CD4-positive, alpha-beta T cell (primary cell): ENCODE results near the gene SRSF2. TPM values are rescaled to one million over a fixed set of nuclear protein-coding genes. Genes with fewer than 3 reads are reported as not detected.

Experiments used
- ATAC-seq: fragments of 200-7000 bp; cut with Tn5 transposase; one replicate; pipeline ENCODE4 v1.10.0; 2022; ENCODE audit warnings: mild to moderate bottlenecking; ENCODE audit not compliant: poor library complexity
- CTCF ChIA-PET: fragments of 350-600 bp; sonication (Branson Sonifier 250); formaldehyde crosslinking; loops from one replicate; lab custom pipeline; 2021; ENCODE audit warnings: antibody characterized with exemption, inconsistent platforms; lab: Charles Lee
- POLR2A ChIA-PET: fragments of 350-600 bp; sonication (Branson Sonifier 250); formaldehyde crosslinking; loops from one replicate; lab custom pipeline; 2021; ENCODE audit warnings: antibody characterized with exemption, inconsistent platforms; lab: Charles Lee
- DNase-seq, 14 experiments: peaks; one replicate each; pipeline ENCODE4 v3.0.0-alpha.2; 2013 to 2020; ENCODE audit warnings: mixed read lengths in 2 of 14
- H3K27ac ChIP-seq, 2 donors: one replicate each; pipeline versions ENCODE4 v1.5.1 to v1.7.0; 2013; ENCODE audit warnings: low read length in 2 of 2, low read depth in 1 of 2, mild to moderate bottlenecking in 1 of 2
- H3K27me3 ChIP-seq, 2 experiments: 1 replicate in 1 of 2; 2 replicates in 1 of 2; pipeline versions ENCODE4 v1.6.1 to v1.7.0; 2013; ENCODE audit warnings: low read length in 2 of 2, control low read depth in 1 of 2, mild to moderate bottlenecking in 1 of 2, moderate library complexity in 1 of 2; ENCODE audit not compliant: insufficient read depth in 2 of 2, control insufficient read depth in 1 of 2
- H3K36me3 ChIP-seq: one replicate; pipeline ENCODE4 v1.6.1; 2013; ENCODE audit warnings: low read length, control low read depth; ENCODE audit not compliant: insufficient read depth
- H3K4me1 ChIP-seq: one replicate; pipeline ENCODE4 v1.6.1; 2013; ENCODE audit warnings: low read length, control low read depth; ENCODE audit not compliant: insufficient read depth
- H3K4me3 ChIP-seq: one replicate; pipeline ENCODE4 v1.5.1; 2013; ENCODE audit warnings: mild to moderate bottlenecking, low read length, moderate library complexity
- H3K9me3 ChIP-seq, 2 experiments: 1 replicate in 1 of 2; 2 replicates in 1 of 2; pipeline versions ENCODE4 v1.6.1 to v1.7.0; 2013; ENCODE audit warnings: low read length in 2 of 2, mild to moderate bottlenecking in 2 of 2, control low read depth in 1 of 2, moderate library complexity in 1 of 2; ENCODE audit not compliant: control insufficient read depth in 1 of 2, insufficient read depth in 1 of 2
- H3K27ac Mint-ChIP-seq: one replicate; pipeline ENCODE4 v1.8.0; 2020; ENCODE audit warnings: mixed read lengths
- H3K27me3 Mint-ChIP-seq: one replicate; pipeline ENCODE4 v1.8.0; 2021; ENCODE audit warnings: mixed read lengths
- H3K36me3 Mint-ChIP-seq: one replicate; pipeline ENCODE4 v1.8.0; 2021; ENCODE audit warnings: low read depth, mixed read lengths
- H3K4me1 Mint-ChIP-seq: one replicate; pipeline ENCODE4 v1.8.0; 2021; ENCODE audit warnings: low read depth, mixed read lengths
- H3K4me3 Mint-ChIP-seq: one replicate; pipeline ENCODE4 v1.8.0; 2020; ENCODE audit warnings: mild to moderate bottlenecking, mixed read lengths
- H3K9me3 Mint-ChIP-seq: one replicate; pipeline ENCODE4 v1.8.0; 2020; ENCODE audit warnings: mixed read lengths
- CTCF ChIP-seq: fragments of 200-600 bp; IDR thresholded peaks from one replicate; pipeline ENCODE4 v1.8.0; 2022; ENCODE audit warnings: antibody characterized with exemption, mild to moderate bottlenecking
- intact Hi-C, 2 experiments: fragments of 100-400 bp; cut with DNase I in 1 of 2; cut with micrococcal nuclease in 1 of 2; formaldehyde crosslinking; loops; one replicate each; pipeline versions ENCODE4 v1.15.1 to v1.9.0; 2023 to 2025; cut with DNase I, micrococcal nuclease
- total RNA-seq, 174 experiments: library from RNA in 2 of 174; stranded (reverse) in 2 of 174; gene quantifications; one replicate each; pipeline ENCODE4 v1.2.3 and lab custom pipeline; 2021 to 2026

Gene SRSF2
- total RNA-seq, 2 experiments from 2014 or later, result 448 to 460 TPM

DNA sequence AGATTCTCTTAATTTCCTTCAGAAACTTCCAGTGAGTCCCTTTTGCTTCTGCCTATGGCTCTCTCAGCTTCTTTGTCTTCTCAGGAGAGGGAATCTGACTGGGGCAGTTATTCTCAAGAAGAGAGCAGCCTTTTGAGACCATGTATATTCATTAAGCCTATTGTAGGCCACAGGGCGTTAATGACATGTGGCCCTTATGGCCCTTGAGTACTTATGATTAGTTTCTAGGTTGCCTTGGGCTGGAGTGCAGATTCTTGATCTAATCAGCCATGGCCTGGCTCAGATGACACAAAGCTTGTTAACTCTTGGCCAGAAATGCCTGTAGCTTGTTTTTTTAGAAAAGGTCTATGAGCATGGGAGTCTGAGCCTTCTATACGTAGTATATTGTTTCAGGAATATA, 18.2 kb upstream of the SRSF2 start:
- POLR2A ChIA-PET, result interaction anchor here (1.1 to 1.8 kb wide), 2 partner anchors 18 to 28 kb away, joined by 5 to 10 read pairs; partner anchors contain the start of genes METTL23, MFSD11 and SRSF2
- Histone ChIP-seq H3K27ac (no peak overlapping the region), H3K4me3 (no peak overlapping the region), H3K4me1 (peaks cover 34% of the 10 kb centered on the region), H3K9me3 (no peaks in the 10 kb centered on the region), H3K27me3 (no peaks in the 10 kb centered on the region), H3K36me3 (peaks cover 6% of the 10 kb centered on the region)
- no peak for ATAC-seq
- intact Hi-C loops, result no loop called here
- Mint-ChIP-seq H3K27me3 (no peaks in the 10 kb centered on the region), H3K27ac (peak overlapping the region; percentile 64), H3K4me1 (peaks cover 24% of the 10 kb centered on the region), H3K4me3 (peak overlapping the region; percentile 56), H3K9me3 (no peaks in the 10 kb centered on the region), H3K36me3 (peaks cover 26% of the 10 kb centered on the region)
- DNase-seq, result no peak
- CTCF ChIA-PET, result no interaction called here
- no peak for TF ChIP-seq CTCF

DNA sequence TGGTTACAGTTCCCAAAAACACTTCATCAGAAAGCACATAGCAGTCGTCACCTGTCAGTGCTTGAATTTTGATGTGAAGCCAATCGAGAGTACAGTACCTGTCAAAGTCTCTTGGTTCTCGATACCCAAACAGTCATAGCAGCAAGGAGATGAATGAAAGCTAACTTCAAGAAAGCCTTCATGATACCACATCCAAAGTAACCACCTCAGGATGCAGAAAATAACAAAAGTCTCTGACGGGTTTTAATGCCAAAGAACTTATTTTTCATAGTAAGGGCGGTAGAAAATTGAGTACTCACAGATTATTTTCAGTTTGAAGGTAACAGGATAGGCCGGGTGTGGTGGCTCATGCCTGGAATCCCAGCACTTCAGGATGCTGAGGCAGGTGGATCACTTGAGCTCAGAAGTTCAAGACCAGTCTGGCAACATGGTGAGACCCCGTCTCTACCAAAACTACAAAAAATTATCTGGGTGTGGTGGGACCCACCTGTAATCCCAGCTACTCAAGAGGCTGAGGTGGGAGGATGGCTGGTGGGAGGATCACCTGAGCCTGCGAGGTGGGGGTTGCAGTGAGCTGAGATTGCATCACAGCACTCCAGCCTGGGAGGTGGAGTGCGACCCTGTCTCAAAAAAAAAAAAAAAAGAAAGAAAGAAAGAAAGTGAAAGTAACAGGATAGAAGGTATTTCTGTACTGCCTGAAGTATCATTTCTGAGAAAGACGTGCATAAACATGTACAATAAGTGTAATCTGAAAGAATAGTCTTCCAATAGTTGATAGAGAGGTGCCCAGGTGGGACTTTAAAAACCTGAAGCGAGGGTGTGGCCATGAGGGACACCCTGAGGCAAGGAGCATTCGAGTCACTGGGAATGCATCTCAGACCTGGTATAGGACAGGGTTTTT, 16.2 kb upstream of the SRSF2 start:
- ChIA-PET POLR2A (interaction anchor here (0.8 to 2.9 kb wide), 8 partner anchors 15 to 1205 kb away, joined by 3 to 76 read pairs (median 6); partner anchors contain the start of genes JMJD6, METTL23, MFSD11 and SRSF2), CTCF (interaction anchor here (1.4 to 2.8 kb wide), 2 partner anchors 15 to 196 kb away, joined by 4 to 10 read pairs; partner anchors contain the start of gene MFSD11)
- H3K4me3 Mint-ChIP-seq, result peak overlapping the region; percentile 84
- Histone ChIP-seq H3K27me3 (no peaks in the 10 kb centered on the region), H3K36me3 (peaks cover 12% of the 10 kb centered on the region), H3K27ac (peak overlapping the region; percentile 82 to 84), H3K4me3 (peak overlapping the region; percentile 54), H3K4me1 (peaks cover 34% of the 10 kb centered on the region), H3K9me3 (no peaks in the 10 kb centered on the region)
- H3K27me3 Mint-ChIP-seq, result no peaks in the 10 kb centered on the region
- H3K27ac Mint-ChIP-seq, result peak overlapping the region; percentile 96
- intact Hi-C loops, result loop anchor here (1.0 to 5.0 kb wide), 3 partner anchors 15 to 39 kb away; partner anchors contain the start of genes MFSD11 (in 1 of the 2) and SRSF2 (in 1 of the 2)
- H3K36me3 Mint-ChIP-seq, result peaks cover 31% of the 10 kb centered on the region
- H3K9me3 Mint-ChIP-seq, result no peaks in the 10 kb centered on the region
- ATAC-seq, result peak; percentile 87
- no peak for TF ChIP-seq CTCF
- peak in 10 of 14 experiments; percentile 14 to 81 (median 30) for DNase-seq
- H3K4me1 Mint-ChIP-seq, result peaks cover 24% of the 10 kb centered on the region

DNA sequence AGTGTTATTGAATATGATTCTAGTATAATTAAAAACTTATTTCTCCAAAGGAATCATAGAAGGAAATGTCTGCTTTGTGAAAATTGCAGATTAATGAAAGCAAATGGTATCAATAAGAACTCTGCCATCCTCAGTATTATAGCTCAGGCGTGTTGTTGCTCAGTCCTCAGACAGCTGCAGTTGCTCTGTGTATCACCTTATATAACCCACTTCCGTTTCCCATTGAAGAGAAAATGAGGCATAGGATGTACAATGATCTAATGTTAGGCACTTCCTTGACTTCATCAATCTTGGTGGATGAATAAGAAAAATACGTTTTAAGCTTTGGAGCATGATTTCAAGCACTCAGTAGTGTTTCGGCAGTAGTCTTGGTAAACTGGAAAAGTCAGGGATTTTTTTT, 14.9 kb upstream of the SRSF2 start:
- H3K9me3 Mint-ChIP-seq, result no peaks in the 10 kb centered on the region
- ATAC-seq (peak; percentile 61), DNase-seq (peak in 4 of 14 experiments; percentile 20 to 84 (median 74))
- ChIA-PET CTCF (interaction anchor here (0.6 to 2.8 kb wide), 7 partner anchors 14 to 229 kb away, joined by 3 to 10 read pairs (median 4); partner anchors contain the start of genes METTL23 and MFSD11), POLR2A (interaction anchor here (0.7 to 2.9 kb wide), 7 partner anchors 14 to 1207 kb away, joined by 6 to 76 read pairs (median 7); partner anchors contain the start of genes JMJD6, METTL23, MFSD11 and MXRA7)
- intact Hi-C loops, result loop anchor here (2.0 to 5.0 kb wide), 2 partner anchors 13 to 40 kb away; partner anchors contain the start of gene MFSD11 (in 1 of the 2)
- peak overlapping the region; percentile 79 for H3K4me3 Mint-ChIP-seq
- H3K36me3 Mint-ChIP-seq, result peaks cover 32% of the 10 kb centered on the region
- peaks cover 34% of the 10 kb centered on the region for H3K4me1 ChIP-seq
- peak overlapping the region; percentile 96 for H3K27ac Mint-ChIP-seq
- no peak for TF ChIP-seq CTCF
- H3K4me3 ChIP-seq, result peak overlapping the region; percentile 54
- no peaks in the 10 kb centered on the region for H3K27me3 Mint-ChIP-seq
- no peaks in the 10 kb centered on the region for H3K9me3 ChIP-seq
- peaks cover 17% of the 10 kb centered on the region for H3K36me3 ChIP-seq
- peaks cover 24% of the 10 kb centered on the region for H3K4me1 Mint-ChIP-seq
- H3K27me3 ChIP-seq, result no peaks in the 10 kb centered on the region
- peak overlapping the region; percentile 82 to 84 for H3K27ac ChIP-seq
